Activated naive CD8-positive, alpha-beta T cell treated with anti-CD3 and anti-CD28 coated beads, Interleukin-2, amount 10 ng/mL, durations not matched to agents 7 days and 5 days (primary cell): ENCODE data around the gene SLC25A22. TPM values are rescaled to one million over a fixed set of nuclear protein-coding genes. Genes with fewer than 3 reads are reported as not detected.

ENCODE experiments used
- ATAC-seq: fragments of 150-1000 bp; cut with Tn5 transposase; one replicate; pipeline ENCODE4 v1.10.0; 2021; ENCODE audit warnings: low read depth, moderate library complexity
- POLR2A ChIA-PET: fragments of 350-600 bp; sonication (Branson Sonifier 250); formaldehyde crosslinking; loops from one replicate; lab custom pipeline; 2021; ENCODE audit warnings: antibody characterized with exemption; lab: Charles Lee
- DNase-seq: peaks from one replicate; pipeline ENCODE4 v3.0.0; 2021
- H3K27ac Mint-ChIP-seq: one replicate; pipeline ENCODE4 v1.8.0; 2022; ENCODE audit warnings: mild to moderate bottlenecking, mixed read lengths
- H3K27me3 Mint-ChIP-seq: one replicate; pipeline ENCODE4 v1.8.0; 2022; ENCODE audit warnings: mild to moderate bottlenecking, moderate library complexity, mixed read lengths
- H3K36me3 Mint-ChIP-seq: one replicate; pipeline ENCODE4 v1.8.0; 2021; ENCODE audit warnings: mild to moderate bottlenecking, mixed read lengths
- H3K4me1 Mint-ChIP-seq: one replicate; pipeline ENCODE4 v1.8.0; 2021; ENCODE audit warnings: mixed read lengths
- H3K4me3 Mint-ChIP-seq: one replicate; pipeline ENCODE4 v1.8.0; 2022; ENCODE audit warnings: mild to moderate bottlenecking, moderate library complexity, mixed read lengths
- H3K9me3 Mint-ChIP-seq: one replicate; pipeline ENCODE4 v1.8.0; 2021; ENCODE audit warnings: mixed read lengths
- total RNA-seq, 2 experiments: library from RNA; stranded (reverse); gene quantifications; one replicate each; pipeline ENCODE4 v1.2.3, GENCODE V29; 2021

The SLC25A22 gene
- total RNA-seq, 2 experiments from 2014 or later = 35.1 to 35.8 TPM

- H3K9me3 Mint-ChIP-seq = no peaks in the 10 kb centered on the region
- H3K36me3 Mint-ChIP-seq = peaks cover 7% of the 10 kb centered on the region
- POLR2A ChIA-PET = interaction anchor here (0.8 kb wide), 1 partner anchor 118 kb away, joined by 3 read pairs; no protein-coding TSS in a partner anchor
- no peak overlapping the region for H3K4me3 Mint-ChIP-seq
- no peak overlapping the region for H3K27ac Mint-ChIP-seq
- ATAC-seq (no peak), DNase-seq (no peak)
- H3K27me3 Mint-ChIP-seq = peaks cover 20% of the 10 kb centered on the region
- H3K4me1 Mint-ChIP-seq = peaks cover 23% of the 10 kb centered on the region
Measured at GRCh38 chr11:824942-825341, 26.9 kb upstream of the SLC25A22 start.

GRCh38 chr11:824292-824880, 26.3 kb upstream of the SLC25A22 start:
- H3K4me3 Mint-ChIP-seq = no peak overlapping the region
- no peak overlapping the region for H3K27ac Mint-ChIP-seq
- peaks cover 17% of the 10 kb centered on the region for H3K27me3 Mint-ChIP-seq
- ATAC-seq (no peak), DNase-seq (no peak)
- POLR2A ChIA-PET = interaction anchor here (0.8 kb wide), 1 partner anchor 118 kb away, joined by 3 read pairs; no protein-coding TSS in a partner anchor
- H3K36me3 Mint-ChIP-seq = peaks cover 7% of the 10 kb centered on the region
- H3K4me1 Mint-ChIP-seq = peaks cover 21% of the 10 kb centered on the region
- no peaks in the 10 kb centered on the region for H3K9me3 Mint-ChIP-seq

GRCh38 chr11:823441-824291, 25.6 kb upstream of the SLC25A22 start:
- H3K4me3 Mint-ChIP-seq = no peak overlapping the region
- POLR2A ChIA-PET = interaction anchor here (0.7 kb wide), 1 partner anchor 13 kb away, joined by 3 read pairs; no protein-coding TSS in a partner anchor
- no peak overlapping the region for H3K27ac Mint-ChIP-seq
- H3K4me1 Mint-ChIP-seq = peaks cover 18% of the 10 kb centered on the region
- DNase-seq = no peak
- H3K36me3 Mint-ChIP-seq = peaks cover 7% of the 10 kb centered on the region
- ATAC-seq = no peak
- H3K9me3 Mint-ChIP-seq = no peaks in the 10 kb centered on the region
- H3K27me3 Mint-ChIP-seq = peaks cover 10% of the 10 kb centered on the region

GRCh38 chr11:821512-822371, 23.7 kb upstream of the SLC25A22 start:
- peaks cover 5% of the 10 kb centered on the region for H3K36me3 Mint-ChIP-seq
- POLR2A ChIA-PET = interaction anchor here (0.6 kb wide), 1 partner anchor 126 kb away, joined by 3 read pairs; the partner anchor contains the start of gene TMEM80
- peaks cover 11% of the 10 kb centered on the region for H3K4me1 Mint-ChIP-seq
- no peak overlapping the region for H3K27ac Mint-ChIP-seq
- H3K27me3 Mint-ChIP-seq = no peaks in the 10 kb centered on the region
- DNase-seq (no peak), ATAC-seq (no peak)
- H3K4me3 Mint-ChIP-seq = peak overlapping the region; percentile 16
- H3K9me3 Mint-ChIP-seq = no peaks in the 10 kb centered on the region

GRCh38 chr11:820655-821511, 22.8 kb upstream of the SLC25A22 start:
- Mint-ChIP-seq H3K36me3 (peaks cover 5% of the 10 kb centered on the region), H3K4me3 (peak overlapping the region; percentile 82), H3K27me3 (no peaks in the 10 kb centered on the region), H3K4me1 (peaks cover 7% of the 10 kb centered on the region), H3K9me3 (no peaks in the 10 kb centered on the region), H3K27ac (peak overlapping the region; percentile 42)
- POLR2A ChIA-PET = interaction anchor here (1.8 to 3.0 kb wide), 8 partner anchors 8 to 89 kb away, joined by 6 to 51 read pairs (median 18); partner anchors contain the start of genes CD151, CHID1, CRACR2B and GATD1
- DNase-seq (no peak), ATAC-seq (no peak)

GRCh38 chr11:819943-820649, 22.0 kb upstream of the SLC25A22 start:
- POLR2A ChIA-PET = interaction anchor here (1.0 to 3.0 kb wide), 14 partner anchors 9 to 283 kb away, joined by 3 to 51 read pairs (median 14); partner anchors contain the start of genes CD151, CHID1, CRACR2B and DEAF1
- Mint-ChIP-seq H3K9me3 (no peaks in the 10 kb centered on the region), H3K27me3 (no peaks in the 10 kb centered on the region), H3K4me1 (peaks cover 7% of the 10 kb centered on the region), H3K4me3 (peak overlapping the region; percentile 82), H3K36me3 (peaks cover 4% of the 10 kb centered on the region), H3K27ac (peak overlapping the region; percentile 82)
- ATAC-seq (peak; percentile 74), DNase-seq (peak; percentile 94)

- Mint-ChIP-seq H3K9me3 (no peaks in the 10 kb centered on the region), H3K27me3 (no peaks in the 10 kb centered on the region), H3K4me1 (peaks cover 7% of the 10 kb centered on the region), H3K27ac (peak overlapping the region; percentile 82), H3K36me3 (peaks cover 2% of the 10 kb centered on the region), H3K4me3 (peak overlapping the region; percentile 82)
- peak; percentile 97 for DNase-seq
- POLR2A ChIA-PET = interaction anchor here (0.9 to 3.0 kb wide), 17 partner anchors 8 to 500 kb away, joined by 3 to 51 read pairs (median 8); partner anchors contain the start of genes CD151, CHID1, CRACR2B and DEAF1
- peak; percentile 62 for ATAC-seq
Measured at GRCh38 chr11:819129-819931, 21.2 kb upstream of the SLC25A22 start.

GRCh38 chr11:818396-819128, 20.5 kb upstream of the SLC25A22 start, which contains the start of gene PNPLA2:
Gene PNPLA2, plus strand, starts transcription at chr11:818914. Its CDS starts 805 bp downstream, at chr11:819719.
- Mint-ChIP-seq H3K9me3 (no peaks in the 10 kb centered on the region), H3K4me3 (peak within 1 kb of the TSS; percentile 82), H3K36me3 (peaks cover 3% of the 10 kb centered on the region), H3K4me1 (peaks cover 7% of the 10 kb centered on the region), H3K27me3 (no peaks in the 10 kb centered on the region), H3K27ac (peak within 1 kb of the TSS; percentile 82)
- ATAC-seq = no peak
- POLR2A ChIA-PET = interaction anchor here (0.9 to 3.0 kb wide), 16 partner anchors 8 to 499 kb away, joined by 3 to 51 read pairs (median 10); partner anchors contain the start of genes CD151, CHID1, CRACR2B and DEAF1
- no peak for DNase-seq

GRCh38 chr11:816433-816779, 18.3 kb upstream of the SLC25A22 start:
- no peak for DNase-seq
- ATAC-seq = no peak
- H3K4me1 Mint-ChIP-seq = peaks cover 15% of the 10 kb centered on the region
- no peaks in the 10 kb centered on the region for H3K27me3 Mint-ChIP-seq
- H3K27ac Mint-ChIP-seq = no peak overlapping the region
- POLR2A ChIA-PET = no interaction called here
- no peak overlapping the region for H3K4me3 Mint-ChIP-seq
- peaks cover 11% of the 10 kb centered on the region for H3K36me3 Mint-ChIP-seq
- no peaks in the 10 kb centered on the region for H3K9me3 Mint-ChIP-seq

- no peak overlapping the region for H3K4me3 Mint-ChIP-seq
Measured at GRCh38 chr11:815675-816432, 17.8 kb upstream of the SLC25A22 start.

More at GRCh38 chr11:815675-816432, 17.8 kb upstream of the SLC25A22 start:
- no peak for DNase-seq
- Mint-ChIP-seq H3K27ac (no peak overlapping the region), H3K27me3 (no peaks in the 10 kb centered on the region), H3K4me1 (peaks cover 17% of the 10 kb centered on the region), H3K36me3 (peaks cover 14% of the 10 kb centered on the region), H3K9me3 (no peaks in the 10 kb centered on the region)
- no peak for ATAC-seq
- POLR2A ChIA-PET = no interaction called here
